H1 (cell line): ENCODE results near the gene GPATCH4. TPM values are rescaled to one million over a fixed set of nuclear protein-coding genes. Genes with fewer than 3 reads are reported as not detected.

Experiments used
- CBX5 ChIP-seq: fragments of 300-800, 300-1000 bp; sonication (generic); IDR thresholded peaks from 2 replicates; pipeline ENCODE4 v1.7.1; 2016; ENCODE audit warnings: antibody characterized with exemption, low read length, low read depth
- EZH2 ChIP-seq: fragments of 200-600 bp; sonication (generic); IDR thresholded peaks from 2 replicates; pipeline ENCODE4 v1.7.1; 2012; ENCODE audit warnings: low read depth, mild to moderate bottlenecking, moderate library complexity, low read length, inconsistent platforms; ENCODE audit not compliant: severe bottlenecking
- KDM1A ChIP-seq: fragments of 200-600, 300-600 bp; sonication (generic); IDR thresholded peaks from 2 replicates; pipeline ENCODE4 v1.7.1; 2016; ENCODE audit warnings: mild to moderate bottlenecking, low read length, borderline replicate concordance
- POLR2AphosphoS5 ChIP-seq: IDR thresholded peaks from 2 replicates; pipeline ENCODE4 v1.6.1; 2011; ENCODE audit warnings: low read depth, low read length
- polyA plus RNA-seq, 7 experiments: library from polyadenylated mRNA; depleted of rRNA in 3 of 7; stranded (reverse) in 5 of 7; unstranded in 2 of 7; fragments of >200 nt in 5 of 7; fragments of 200-250 nt in 2 of 7; gene quantifications; 1 replicate in 5 of 7; 2 replicates in 1 of 7; 4 replicates in 1 of 7; pipeline versions ENCODE4 v1.2.1 to v1.2.3, GENCODE V29; 2011 to 2013; ENCODE audit warnings: missing spikeins in 2 of 7, mixed read lengths in 2 of 7
- total RNA-seq: library from RNA; stranded (reverse); fragmentation: NEBNext Ultra II Directional; extraction: Animal tissue kit (Norgen Biotek cat#: 25700); gene quantifications from 2 replicates; pipeline ENCODE4 v1.2.1, GENCODE V29; 2021

Gene GPATCH4
- total and polyA plus RNA-seq, 2 of the 8 experiments (the other 6 are each of a cell fraction or from before 2014, with no cell fraction given) = 20.5 to 47.9 TPM

GRCh38 chr1:156571919-156572662, 29.2 kb downstream of the GPATCH4 start, which contains the start of gene IQGAP3 (continued):
- TF ChIP-seq KDM1A (no peak), POLR2AphosphoS5 (no peak), CBX5 (no peak), EZH2 (no peak)
- TF ChIP-seq, all 59 proteins: peak for 10
